Hepatocyte (in vitro differentiated cells): Measurements from ENCODE around the gene MYZAP.

Experiments
- CTCF ChIP-seq: fragments of 200-600 bp; sonication (generic); IDR thresholded peaks from 2 replicates; pipeline ENCODE4 v1.5.1; 2016; ENCODE audit warnings: antibody characterized with exemption, mild to moderate bottlenecking; ENCODE audit not compliant: poor library complexity
- EZH2 ChIP-seq: fragments of 200-600 bp; sonication (generic); IDR thresholded peaks from 2 replicates; pipeline ENCODE4 v1.6.1; 2016; ENCODE audit warnings: antibody characterized with exemption, mild to moderate bottlenecking, borderline replicate concordance
- EZH2phosphoT487 ChIP-seq: fragments of 200-600 bp; sonication (generic); IDR thresholded peaks from one replicate; pipeline ENCODE4 v1.6.1; 2018; ENCODE audit warnings: antibody characterized with exemption, mild to moderate bottlenecking, low read depth, moderate library complexity; ENCODE audit not compliant: unreplicated experiment, severe bottlenecking

- no peak for TF ChIP-seq EZH2phosphoT487
- no peak for TF ChIP-seq CTCF
- TF ChIP-seq EZH2 = no peak
These were observed 60.8 kb downstream of the MYZAP start for GRCh38 chr15:57652481-57652880.
